ENCODE data around the gene SLC38A11.
A peak's percentile ranks its signal among the peaks of the same experiment; 100 is the strongest.

Gene SLC38A11

GRCh38 chr2:164969909-164970690 is 14.8 kb upstream of the SLC38A11 start:
- peak; percentile 81 for DNase-seq (ENCODE audit: low read depth)

DNA sequence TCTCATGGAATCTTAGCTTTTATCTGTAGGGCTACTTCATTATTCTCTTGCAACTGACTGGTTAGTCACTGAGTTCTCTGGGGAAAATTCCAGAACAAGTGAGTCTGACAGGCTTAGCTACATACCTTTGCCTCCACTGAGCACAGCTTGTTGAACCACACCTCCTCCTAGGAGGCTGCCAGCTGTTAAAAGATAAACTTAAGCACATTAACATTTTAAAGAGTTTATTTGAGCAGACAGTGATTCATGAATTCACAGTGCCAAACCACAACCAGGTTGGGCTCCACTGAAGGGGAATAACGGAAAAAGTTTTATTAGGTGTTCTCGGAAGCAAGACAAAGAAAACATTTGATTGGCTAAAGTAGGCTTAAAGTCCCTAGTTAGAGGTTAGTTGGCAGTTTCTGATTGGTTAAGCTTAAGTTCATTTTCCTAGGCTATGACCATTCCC is 12.5 kb upstream of the SLC38A11 start:
- peak; percentile 100 for DNase-seq (ENCODE audit: low read depth)

DNA sequence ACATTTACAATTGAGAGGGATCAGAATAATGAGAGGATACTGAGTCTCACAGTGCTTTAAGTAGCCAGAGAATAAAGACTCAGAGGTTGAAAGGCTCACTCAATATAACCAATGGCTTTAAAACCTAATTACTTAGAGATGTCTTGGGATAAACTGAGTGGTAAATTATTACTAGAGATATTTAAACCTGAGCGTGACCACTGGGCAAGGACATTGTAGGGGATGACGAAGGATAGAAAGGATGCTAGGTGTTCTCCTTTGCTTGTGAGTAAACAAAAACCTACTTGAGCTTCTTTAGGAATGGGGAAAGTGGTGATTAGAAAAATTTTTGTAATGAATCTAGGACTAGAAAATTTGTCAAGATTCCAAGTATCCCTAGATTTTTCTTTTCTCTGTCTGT is 12.0 kb upstream of the SLC38A11 start:
- no peak for DNase-seq (ENCODE audit: low read depth)

DNA sequence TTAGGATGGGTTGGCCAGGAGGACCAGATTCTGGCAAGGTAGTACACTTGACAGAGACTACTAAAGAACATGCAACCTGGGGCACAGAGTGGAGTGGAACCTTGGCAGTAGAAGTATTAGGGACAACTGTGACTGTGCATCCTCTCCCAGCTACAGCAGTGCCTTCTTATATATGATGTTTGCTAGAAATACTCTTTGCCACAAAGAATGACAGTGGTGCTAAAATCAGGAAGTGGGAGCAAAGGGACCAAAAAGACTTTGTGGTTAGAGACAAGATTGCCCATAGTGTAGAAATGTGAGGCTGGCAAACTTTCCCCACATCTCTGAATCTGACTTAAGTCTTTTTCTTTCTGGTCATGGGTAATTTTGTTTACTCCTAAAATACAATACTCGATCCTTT is 9.4 kb upstream of the SLC38A11 start:
- peak; percentile 56 for DNase-seq (ENCODE audit: low read depth)

GRCh38 chr2:164960159-164960558 is 4.8 kb upstream of the SLC38A11 start:
- no peak for DNase-seq (ENCODE audit: low read depth)

GRCh38 chr2:164954186-164954585 is 1.1 kb downstream of the SLC38A11 start:
- peak; percentile 36 for DNase-seq (ENCODE audit: low read depth)

DNA sequence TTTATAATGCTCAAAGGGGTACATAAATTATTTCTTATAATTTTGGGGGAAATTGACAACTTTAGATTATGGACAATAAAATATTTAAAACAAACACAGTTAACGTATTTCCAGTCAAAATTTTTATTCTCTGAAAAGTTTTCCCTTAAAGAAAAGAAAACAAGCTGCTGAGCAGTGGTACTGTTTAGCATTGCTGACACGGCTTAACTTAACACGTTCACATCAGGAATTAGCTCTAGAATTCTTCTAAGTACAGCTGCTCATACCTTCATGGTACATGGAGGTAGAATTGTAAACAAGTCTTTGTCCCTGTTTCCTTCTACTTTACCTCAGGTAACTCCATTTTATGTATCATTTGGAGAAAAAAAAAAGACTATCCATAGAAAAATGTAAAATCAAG is 2.0 kb downstream of the SLC38A11 start:
- no peak for DNase-seq (ENCODE audit: low read depth)

- no peak for DNase-seq (ENCODE audit: low read depth)
These were observed 3.1 kb downstream of the SLC38A11 start for GRCh38 chr2:164952057-164952702.

DNA sequence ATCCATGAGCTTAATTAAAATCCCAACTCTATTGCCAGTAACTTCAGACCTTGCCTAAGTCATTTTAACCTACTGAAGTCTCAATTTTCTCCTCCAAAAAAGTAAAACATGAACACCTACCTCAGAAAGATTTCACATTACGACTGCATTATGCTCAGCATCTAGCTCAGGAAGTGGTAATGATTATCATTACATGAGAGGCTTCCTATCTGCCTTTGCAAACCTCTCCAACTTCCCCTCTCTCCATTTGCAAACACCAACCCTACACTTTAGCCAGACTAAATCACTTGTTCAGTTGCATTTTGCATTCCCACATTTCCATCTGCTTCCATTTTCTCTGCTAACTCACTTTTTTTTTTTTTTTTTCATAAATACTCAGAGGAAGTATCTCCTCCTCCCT is 6.8 kb downstream of the SLC38A11 start:
- DNase-seq (ENCODE audit: low read depth) = no peak

GRCh38 chr2:164947281-164947680 is 8.0 kb downstream of the SLC38A11 start:
- no peak for DNase-seq (ENCODE audit: low read depth)

DNA sequence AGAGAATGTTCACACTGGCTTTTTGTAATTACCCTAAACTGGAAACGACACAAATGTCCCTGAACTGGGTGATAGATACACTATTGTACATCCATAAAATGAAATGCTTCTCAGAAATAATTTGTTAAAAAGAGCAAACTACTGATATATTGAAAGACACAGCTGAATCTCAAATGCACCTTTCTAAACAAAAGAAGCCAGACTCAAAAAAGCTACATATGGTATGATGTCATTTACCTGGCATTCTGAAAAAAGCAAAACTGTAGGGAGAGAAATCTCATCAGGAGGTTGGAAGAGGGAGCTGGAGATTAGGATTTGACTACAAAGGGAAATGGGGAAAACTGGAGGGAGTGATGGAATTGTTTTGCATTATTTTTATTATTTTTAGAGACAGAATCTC is 12.0 kb downstream of the SLC38A11 start:
- DNase-seq (ENCODE audit: low read depth) = no peak

DNA sequence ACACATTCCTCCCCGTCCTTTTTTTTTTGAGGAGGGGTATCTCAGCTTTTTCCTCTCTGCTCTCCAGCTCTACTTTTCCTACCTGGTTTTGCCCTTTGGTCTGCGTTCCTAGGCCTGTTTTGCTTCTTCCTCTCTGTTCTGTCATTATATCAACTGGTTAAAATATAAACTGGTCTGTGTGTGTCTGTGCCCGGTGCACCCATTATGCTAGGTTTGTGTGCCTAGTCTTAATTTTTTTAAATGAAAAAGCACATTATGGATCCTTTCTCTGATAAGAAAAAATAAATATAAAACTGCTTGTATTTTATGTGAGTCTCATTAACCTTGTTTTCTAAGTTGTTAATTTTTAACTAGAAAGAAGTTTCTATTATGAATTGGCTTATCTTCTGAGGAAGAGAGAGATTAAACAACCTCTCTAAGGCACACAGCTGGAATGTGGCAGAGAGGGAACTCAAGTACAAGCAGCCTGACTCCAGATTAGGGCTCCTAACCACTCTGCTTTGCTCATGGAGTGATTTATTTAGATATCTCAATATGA is 17.4 kb downstream of the SLC38A11 start:
- no peak for DNase-seq (ENCODE audit: low read depth)

GRCh38 chr2:164935118-164936101 is 19.9 kb downstream of the SLC38A11 start:
- DNase-seq (ENCODE audit: low read depth) = no peak

DNA sequence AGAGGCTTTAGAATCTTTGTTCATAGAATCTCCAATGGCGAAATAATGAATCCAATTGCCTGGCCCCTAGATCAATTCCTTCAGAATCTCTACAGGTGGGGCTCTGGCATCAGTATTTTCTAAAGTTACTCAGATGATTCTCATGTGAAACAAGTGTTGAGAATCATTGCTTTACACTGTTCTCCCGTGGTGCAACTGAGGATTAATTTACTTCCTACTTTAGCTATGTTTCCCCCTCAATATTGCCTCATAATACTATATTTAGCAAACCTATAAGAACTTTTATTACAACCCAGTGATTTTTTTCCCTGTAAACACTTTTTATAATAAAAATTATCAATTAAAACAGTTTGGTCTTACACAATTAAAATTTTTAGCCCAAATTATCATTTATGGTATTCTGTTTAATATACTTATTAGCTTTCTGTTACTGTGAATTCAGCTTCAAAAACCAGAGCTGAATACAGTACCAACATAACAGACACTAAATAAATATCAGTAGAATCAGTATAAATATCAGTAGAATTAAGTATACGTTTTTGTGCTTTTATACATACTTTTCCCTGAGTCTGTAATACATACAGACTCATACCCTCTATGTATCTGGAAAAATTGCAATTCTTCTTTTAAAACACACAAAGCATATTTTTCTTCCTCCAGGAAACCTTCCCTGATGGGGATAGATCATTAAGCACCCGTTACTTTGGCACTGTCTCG is 20.8 kb downstream of the SLC38A11 start:
- DNase-seq (ENCODE audit: low read depth) = no peak

DNA sequence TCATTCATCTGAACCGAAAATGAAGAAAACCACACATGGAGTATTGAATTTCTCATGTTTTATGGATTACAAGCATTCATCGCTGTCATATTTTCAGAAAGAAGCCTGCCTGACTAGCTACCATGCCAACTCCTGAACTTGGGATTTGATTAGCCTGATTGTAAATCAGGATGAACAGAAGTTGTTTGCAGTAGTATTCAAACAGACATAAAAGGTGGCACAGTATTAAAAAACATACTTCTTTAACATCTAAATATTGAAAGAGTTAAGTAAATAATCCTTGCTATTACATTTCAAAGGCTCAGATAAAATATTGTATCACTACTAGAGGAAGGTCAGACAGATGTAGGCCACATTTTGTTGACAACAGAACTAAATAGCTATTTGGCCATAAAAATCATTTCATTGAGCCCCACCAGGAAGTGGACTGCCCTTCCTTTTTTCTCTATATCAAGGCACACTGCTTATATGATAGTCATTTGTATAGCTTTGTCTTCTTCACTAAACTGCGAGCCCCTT is 21.6 kb downstream of the SLC38A11 start:
- DNase-seq (ENCODE audit: low read depth) = no peak

DNA sequence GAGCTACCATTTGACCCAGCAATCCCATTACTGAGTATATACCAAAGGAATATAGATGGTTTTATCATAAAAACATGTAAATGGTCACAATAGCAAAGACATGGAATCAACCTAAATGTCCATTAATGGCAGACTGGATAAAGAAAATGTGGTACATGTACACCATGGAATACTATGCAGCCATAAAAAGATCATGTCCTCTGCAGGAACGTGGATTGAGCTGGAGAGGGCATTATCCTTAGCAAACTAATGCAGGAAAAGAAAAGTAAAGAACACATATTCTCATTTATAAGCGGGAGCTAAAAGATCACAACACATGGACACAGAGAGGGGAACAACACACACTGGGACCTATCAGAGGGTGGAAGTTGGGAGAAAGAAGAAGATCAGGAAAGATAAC is 22.9 kb downstream of the SLC38A11 start:
- DNase-seq (ENCODE audit: low read depth) = no peak

GRCh38 chr2:164928101-164928673 is 27.1 kb downstream of the SLC38A11 start:
- DNase-seq (ENCODE audit: low read depth) = no peak

GRCh38 chr2:164922134-164922533 is 33.2 kb downstream of the SLC38A11 start:
- peak; percentile 73 for DNase-seq (ENCODE audit: low read depth)

- peak; percentile 96 for DNase-seq (ENCODE audit: low read depth)
These were observed 34.9 kb downstream of the SLC38A11 start for GRCh38 chr2:164920430-164920829.

DNA sequence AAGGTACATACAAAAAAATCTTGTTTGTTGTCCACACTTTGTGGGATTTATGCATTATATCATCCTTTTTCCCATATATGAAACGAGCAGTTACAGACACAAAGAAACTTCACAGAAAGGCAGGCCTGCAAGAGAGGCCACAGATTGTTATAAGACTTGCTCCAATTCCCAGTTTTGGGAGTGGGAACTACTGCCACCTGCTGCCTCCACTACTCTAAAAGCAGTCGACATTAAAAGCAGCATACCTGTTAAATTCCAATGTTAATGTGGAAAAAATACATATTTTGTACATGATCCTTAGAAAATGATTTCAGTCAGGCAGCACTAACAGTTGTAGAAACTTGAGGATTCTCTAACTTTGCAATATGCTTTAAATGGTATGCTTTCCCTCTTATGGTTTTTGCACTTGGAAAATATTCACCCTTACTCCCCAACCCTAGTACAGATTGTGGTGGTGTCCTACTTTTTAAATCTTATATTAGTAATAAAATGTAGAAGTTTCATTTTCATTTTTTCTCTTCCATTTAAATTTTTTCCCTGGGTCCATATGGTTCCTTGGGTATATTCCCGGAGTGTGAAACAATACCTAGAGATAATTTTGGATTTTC is 37.9 kb downstream of the SLC38A11 start:
- peak; percentile 36 for DNase-seq (ENCODE audit: low read depth)

Measured in EH (cell line).